Measurements from ENCODE around the gene UCN3.
"Not testable (repeated sequence)": the region's sequence is repeated elsewhere in the genome, so short reads cannot be mapped to it uniquely, and the experiment has no call there.

Gene UCN3

DNA sequence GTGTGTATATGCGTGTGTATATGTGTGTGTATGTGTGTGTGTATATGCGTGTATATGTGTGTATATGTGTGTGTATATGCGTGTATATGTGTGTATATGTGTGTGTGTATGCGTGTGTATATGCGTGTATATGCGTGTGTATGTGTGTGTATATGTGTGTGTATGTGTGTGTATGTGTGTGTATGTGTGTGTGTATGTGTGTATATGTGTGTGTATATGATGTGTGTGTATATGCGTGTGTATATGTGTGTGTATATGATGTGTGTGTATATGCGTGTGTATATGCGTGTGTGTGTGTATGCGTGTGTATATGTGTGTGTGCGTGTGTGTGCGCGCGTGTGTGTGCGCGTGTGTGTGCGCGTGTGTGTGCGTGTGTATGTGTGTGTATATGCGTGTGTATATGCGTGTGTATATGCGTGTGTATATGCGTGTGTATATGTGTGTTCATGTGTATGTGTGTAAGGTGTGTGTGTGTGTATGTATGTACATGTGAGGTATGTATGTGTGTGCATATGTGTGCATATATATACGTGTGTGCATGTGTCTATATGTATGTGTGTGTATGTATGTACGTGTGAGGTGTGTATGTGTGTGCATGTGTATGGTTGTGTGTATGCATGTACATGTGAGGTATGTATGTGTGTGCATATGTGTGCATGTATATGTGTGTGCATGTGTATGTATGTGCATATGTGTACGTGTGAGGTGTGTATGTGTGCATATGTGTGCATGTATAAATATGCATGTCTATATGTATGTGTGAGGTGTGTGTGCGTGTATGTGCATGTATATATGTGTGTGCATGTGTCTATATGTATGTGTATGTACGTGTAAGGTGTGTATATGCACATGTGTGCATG is 6.0 kb downstream of the UCN3 start:
- ChIA-PET POLR2A (no interaction called here), CTCF (no interaction called here)
- no peak for DNase-seq (ENCODE audit: low read depth, low spot score)
- H3K4me3 ChIP-seq (ENCODE audit: low read depth, low read length) = no peak overlapping the region
- TF ChIP-seq, protein P1, sequence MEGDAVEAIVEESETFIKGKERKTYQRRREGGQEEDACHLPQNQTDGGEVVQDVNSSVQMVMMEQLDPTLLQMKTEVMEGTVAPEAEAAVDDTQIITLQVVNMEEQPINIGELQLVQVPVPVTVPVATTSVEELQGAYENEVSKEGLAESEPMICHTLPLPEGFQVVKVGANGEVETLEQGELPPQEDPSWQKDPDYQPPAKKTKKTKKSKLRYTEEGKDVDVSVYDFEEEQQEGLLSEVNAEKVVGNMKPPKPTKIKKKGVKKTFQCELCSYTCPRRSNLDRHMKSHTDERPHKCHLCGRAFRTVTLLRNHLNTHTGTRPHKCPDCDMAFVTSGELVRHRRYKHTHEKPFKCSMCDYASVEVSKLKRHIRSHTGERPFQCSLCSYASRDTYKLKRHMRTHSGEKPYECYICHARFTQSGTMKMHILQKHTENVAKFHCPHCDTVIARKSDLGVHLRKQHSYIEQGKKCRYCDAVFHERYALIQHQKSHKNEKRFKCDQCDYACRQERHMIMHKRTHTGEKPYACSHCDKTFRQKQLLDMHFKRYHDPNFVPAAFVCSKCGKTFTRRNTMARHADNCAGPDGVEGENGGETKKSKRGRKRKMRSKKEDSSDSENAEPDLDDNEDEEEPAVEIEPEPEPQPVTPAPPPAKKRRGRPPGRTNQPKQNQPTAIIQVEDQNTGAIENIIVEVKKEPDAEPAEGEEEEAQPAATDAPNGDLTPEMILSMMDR (IDR thresholded peaks at IDR 0.05; ENCODE audit: insufficient read depth, low read length, missing control alignments) = no peak

DNA sequence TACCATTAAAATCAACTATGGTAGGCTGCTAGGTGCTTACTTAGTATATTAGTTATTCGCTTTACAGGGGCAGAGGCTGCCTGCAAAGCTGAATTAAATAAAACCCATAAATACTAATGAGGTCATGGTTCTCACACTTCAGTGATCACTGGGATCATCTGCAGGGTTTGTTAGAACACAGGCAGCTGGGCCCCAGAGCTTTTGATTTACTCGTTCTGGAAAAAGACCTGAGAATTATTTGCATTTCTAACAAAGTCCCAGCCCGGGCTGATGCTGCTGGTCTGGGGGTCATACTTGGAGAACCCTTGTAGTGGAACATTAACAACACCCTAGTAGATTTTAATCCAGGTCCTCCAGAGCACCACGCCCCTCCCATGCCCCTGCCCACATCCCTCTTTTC is 8.5 kb downstream of the UCN3 start:
- no peak overlapping the region for H3K4me3 ChIP-seq (ENCODE audit: low read depth, low read length)
- ChIA-PET CTCF (no interaction called here), POLR2A (no interaction called here)
- no peak for DNase-seq (ENCODE audit: low read depth, low spot score)
- TF ChIP-seq, protein P1 (IDR thresholded peaks at IDR 0.05; ENCODE audit: insufficient read depth, low read length, missing control alignments) = no peak

DNA sequence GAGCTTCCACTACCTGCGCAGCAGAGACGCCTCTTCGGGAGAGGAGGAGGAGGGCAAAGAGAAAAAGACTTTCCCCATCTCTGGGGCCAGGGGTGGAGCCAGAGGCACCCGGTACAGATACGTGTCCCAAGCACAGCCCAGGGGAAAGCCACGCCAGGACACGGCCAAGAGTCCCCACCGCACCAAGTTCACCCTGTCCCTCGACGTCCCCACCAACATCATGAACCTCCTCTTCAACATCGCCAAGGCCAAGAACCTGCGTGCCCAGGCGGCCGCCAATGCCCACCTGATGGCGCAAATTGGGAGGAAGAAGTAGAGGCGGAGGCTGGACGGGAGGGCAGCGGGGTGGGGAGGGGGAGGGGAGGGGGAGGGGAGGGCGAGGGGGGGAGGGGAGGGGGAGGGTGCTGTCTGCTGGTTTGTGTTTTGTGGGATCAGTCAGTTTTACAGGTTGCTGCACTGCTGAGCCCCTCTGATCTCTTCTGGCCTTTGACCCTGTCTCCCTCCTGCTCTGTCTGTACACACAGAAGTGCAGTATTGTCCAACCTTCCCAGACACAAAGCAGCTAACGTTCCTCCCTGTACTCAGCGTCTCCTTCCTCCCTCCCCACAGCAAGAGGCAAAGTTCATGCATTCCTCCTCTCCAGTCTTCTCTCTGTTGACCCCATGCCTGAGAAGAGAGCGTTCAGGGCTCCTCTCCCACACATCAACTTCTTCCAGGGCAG is 9.3 kb downstream of the UCN3 start:
- TF ChIP-seq, protein P1 (IDR thresholded peaks at IDR 0.05; ENCODE audit: insufficient read depth, low read length, missing control alignments) = no peak
- POLR2A ChIA-PET = no interaction called here
- no peak for DNase-seq (ENCODE audit: low read depth, low spot score)
- CTCF ChIA-PET = interaction anchor here (1.3 kb wide), 1 partner anchor 10 kb away, joined by 4 read pairs; no protein-coding TSS in a partner anchor
- no peak overlapping the region for H3K4me3 ChIP-seq (ENCODE audit: low read depth, low read length)

DNA sequence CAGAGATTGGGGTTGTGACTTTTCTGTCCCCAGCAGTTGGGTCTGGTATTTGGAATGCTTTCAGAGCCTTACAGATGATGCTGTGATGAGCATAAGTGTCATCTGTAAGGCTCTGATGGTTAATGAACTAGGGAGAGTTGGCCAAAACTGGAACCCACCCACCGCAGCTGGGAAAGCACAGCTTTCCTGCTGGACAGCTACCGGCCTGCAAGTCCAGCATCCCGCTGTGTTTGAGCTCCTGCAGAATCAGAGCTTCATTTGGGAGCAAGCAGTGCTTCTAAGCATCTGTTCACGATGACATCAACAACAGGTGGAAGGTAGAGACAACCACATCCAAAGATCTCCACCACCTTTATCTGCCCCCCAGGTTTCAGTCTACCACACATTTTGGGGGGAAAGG is 11.7 kb downstream of the UCN3 start:
- H3K4me3 ChIP-seq (ENCODE audit: low read depth, low read length) = no peak overlapping the region
- TF ChIP-seq, protein P1 (IDR thresholded peaks at IDR 0.05; ENCODE audit: insufficient read depth, low read length, missing control alignments) = no peak
- POLR2A ChIA-PET = no interaction called here
- CTCF ChIA-PET = no interaction called here
- no peak for DNase-seq (ENCODE audit: low read depth, low spot score)

DNA sequence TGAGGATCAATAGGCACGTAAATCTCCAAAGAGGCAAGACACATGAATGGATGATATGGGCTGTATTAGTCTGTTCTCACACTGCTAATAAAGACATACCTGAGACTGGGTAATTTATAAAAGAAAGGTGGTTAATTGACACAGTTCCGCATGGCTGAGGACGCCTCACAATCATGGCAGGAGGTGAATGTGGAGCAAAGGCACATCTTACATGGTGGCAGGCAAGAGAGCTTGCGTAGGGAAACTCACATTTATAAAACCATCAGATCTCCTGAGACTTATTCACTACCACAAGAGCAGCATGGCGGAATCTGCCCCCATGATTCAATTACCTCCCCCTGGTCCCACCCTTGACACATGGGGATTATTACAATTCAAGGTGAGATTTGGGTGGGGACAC is 14.4 kb downstream of the UCN3 start:
- H3K4me3 ChIP-seq (ENCODE audit: low read depth, low read length); POLR2A ChIA-PET; DNase-seq (ENCODE audit: low read depth, low spot score): not testable (repeated sequence)
- CTCF ChIA-PET = interaction anchor here (1.6 to 2.6 kb wide), 2 partner anchors 529 to 565 kb away, joined by 8 to 25 read pairs; no protein-coding TSS in a partner anchor

DNA sequence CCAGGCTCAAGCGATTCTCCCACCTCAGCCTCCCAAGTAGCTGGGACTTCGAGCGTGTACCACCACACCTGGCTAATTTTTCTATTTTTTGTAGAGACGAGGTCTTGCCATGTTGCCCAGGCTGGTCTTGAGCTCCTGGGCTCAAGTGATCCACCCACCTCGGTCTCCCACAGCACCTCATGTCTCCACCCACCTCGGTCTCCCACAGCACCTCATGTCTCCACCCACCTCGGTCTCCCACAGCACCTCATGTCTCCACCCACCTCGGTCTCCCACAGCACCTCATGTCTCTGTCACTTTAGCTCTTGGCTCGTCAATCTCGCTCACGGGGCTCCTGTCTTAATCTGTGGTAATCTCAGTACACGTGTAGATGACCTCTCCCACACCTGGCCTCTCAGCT is 15.6 kb downstream of the UCN3 start:
- H3K4me3 ChIP-seq (ENCODE audit: low read depth, low read length); POLR2A ChIA-PET; DNase-seq (ENCODE audit: low read depth, low spot score): not testable (repeated sequence)
- CTCF ChIA-PET = interaction anchor here (0.8 to 2.6 kb wide), 4 partner anchors 12 to 567 kb away, joined by 3 to 25 read pairs (median 6); no protein-coding TSS in a partner anchor

DNA sequence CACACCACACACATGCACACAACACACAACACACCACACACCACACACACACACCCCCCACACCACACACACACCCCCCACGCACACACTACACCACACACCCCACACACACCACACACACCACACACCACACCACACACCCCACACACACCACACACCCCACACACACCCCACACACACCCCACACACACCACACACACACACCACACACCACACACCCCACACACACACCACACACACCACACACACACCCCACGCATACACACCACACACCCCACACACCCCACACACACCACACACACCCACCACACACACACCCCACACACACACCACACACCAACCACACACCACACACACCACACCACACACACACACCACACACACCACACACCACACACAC is 16.4 kb downstream of the UCN3 start:
- POLR2A ChIA-PET = no interaction called here
- no peak overlapping the region for H3K4me3 ChIP-seq (ENCODE audit: low read depth, low read length)
- CTCF ChIA-PET = interaction anchor here (2.6 kb wide), 1 partner anchor 531 kb away, joined by 25 read pairs; no protein-coding TSS in a partner anchor
- DNase-seq (ENCODE audit: low read depth, low spot score) = no peak
- TF ChIP-seq, protein P1 (IDR thresholded peaks at IDR 0.05; ENCODE audit: insufficient read depth, low read length, missing control alignments) = no peak
